Endothelial cell of umbilical vein (primary cell): ENCODE data around the gene AFTPH. TPM values are rescaled to one million over a fixed set of nuclear protein-coding genes. Genes with fewer than 3 reads are reported as not detected.

Experiments used
- BruUV-seq: library from RNA; stranded (reverse); fragments of 400-500 nt; replicated peaks from 2 replicates; lab custom pipeline; 2021; lab: Mats Ljungman, UMichigan
- CTCF ChIA-PET: fragments of 300-600, 350-600 bp; sonication (Branson Sonifier 250); formaldehyde crosslinking; loops from one replicate; lab custom pipeline; 2021; ENCODE audit warnings: antibody characterized with exemption, inconsistent platforms; lab: Charles Lee
- POLR2A ChIA-PET: fragments of 300-600, 350-600 bp; sonication (Branson Sonifier 250); formaldehyde crosslinking; loops from one replicate; lab custom pipeline; 2021; ENCODE audit warnings: antibody characterized with exemption, inconsistent platforms; lab: Charles Lee
- DNase-seq: peaks from one replicate; pipeline ENCODE4 v3.0.0-alpha.2; 2011; ENCODE audit warnings: low read depth, low spot score
- FAIRE-seq: peaks from 2 replicates; lab custom pipeline; 2011; peaks lifted over from hg19 to GRCh38; lab: Jason Lieb, UNC
- H2AFZ ChIP-seq: 2 replicates; pipeline ENCODE4 v1.6.0; 2012; ENCODE audit warnings: low read depth, low read length, control low read depth, inconsistent platforms
- H3K27ac ChIP-seq: 2 replicates; pipeline ENCODE4 v1.5.1; 2011; ENCODE audit warnings: low read depth, mild to moderate bottlenecking, control low read depth, low read length, moderate library complexity; ENCODE audit not compliant: insufficient read depth
- H3K27me3 ChIP-seq, 2 experiments: 2 replicates each; pipeline versions ENCODE4 v1.6.0 to v1.6.1; 2011; ENCODE audit warnings: low read length in 2 of 2, mixed read lengths in 1 of 2; ENCODE audit not compliant: control insufficient read depth in 2 of 2, insufficient read depth in 2 of 2
- H3K36me3 ChIP-seq, 2 experiments: 2 replicates in 1 of 2; 3 replicates in 1 of 2; pipeline ENCODE4 v1.5.1; 2011; ENCODE audit warnings: low read length in 2 of 2, mild to moderate bottlenecking in 1 of 2, moderate library complexity in 1 of 2; ENCODE audit not compliant: control insufficient read depth in 2 of 2, insufficient read depth in 2 of 2; ENCODE audit errors: extremely low read depth in 1 of 2
- H3K4me1 ChIP-seq: 3 replicates; pipeline ENCODE4 v1.5.1; 2011; ENCODE audit warnings: mild to moderate bottlenecking, low read length; ENCODE audit not compliant: control insufficient read depth, insufficient read depth; ENCODE audit errors: extremely low read depth
- H3K4me2 ChIP-seq: 2 replicates; pipeline ENCODE4 v1.6.1; 2011; ENCODE audit warnings: low read length, control low read depth, mixed read lengths; ENCODE audit not compliant: insufficient read depth
- H3K4me3 ChIP-seq, 3 experiments: fragments of 200-600 bp in 1 of 3; sonication (generic), shearing (Covaris generic) in 1 of 3; replicated peaks in 1 of 3; 2 replicates each; pipeline ENCODE4 v1.5.1; 2011 to 2016; ENCODE audit warnings: control low read depth in 3 of 3, low read length in 3 of 3, mild to moderate bottlenecking in 2 of 3, inconsistent platforms in 1 of 3, low read depth in 1 of 3, moderate library complexity in 1 of 3; ENCODE audit not compliant: insufficient read depth in 1 of 3
- H3K79me2 ChIP-seq: 2 replicates; pipeline ENCODE4 v1.6.0; 2012; ENCODE audit warnings: low read length, inconsistent platforms; ENCODE audit not compliant: control insufficient read depth, insufficient read depth
- H3K9ac ChIP-seq: replicated peaks from 2 replicates; pipeline ENCODE3; 2011; ENCODE audit warnings: low read length, control low read depth; ENCODE audit not compliant: insufficient read depth; ENCODE audit errors: extremely low read depth
- H3K9me1 ChIP-seq: replicated peaks from 3 replicates; pipeline ENCODE4 v1.6.0; 2011; ENCODE audit warnings: mild to moderate bottlenecking, low read length; ENCODE audit not compliant: control insufficient read depth, insufficient read depth; ENCODE audit errors: extremely low read depth
- H3K9me3 ChIP-seq: replicated peaks from 2 replicates; pipeline ENCODE4 v1.5.1; 2012; ENCODE audit warnings: low read length, inconsistent platforms; ENCODE audit not compliant: control insufficient read depth, insufficient read depth
- H4K20me1 ChIP-seq: replicated peaks from 2 replicates; pipeline ENCODE3; 2011; ENCODE audit warnings: mild to moderate bottlenecking, low read length; ENCODE audit not compliant: control insufficient read depth, insufficient read depth; ENCODE audit errors: extremely low read depth
- EZH2 ChIP-seq: IDR thresholded peaks from 2 replicates; pipeline ENCODE4 v1.6.1; 2012; ENCODE audit warnings: borderline replicate concordance, low read depth, mild to moderate bottlenecking, moderate library complexity, low read length, inconsistent platforms; ENCODE audit not compliant: severe bottlenecking
- FOS ChIP-seq: IDR thresholded peaks from 2 replicates; pipeline ENCODE4 v1.6.1; 2011; ENCODE audit warnings: mild to moderate bottlenecking, low read length, moderate library complexity, borderline replicate concordance; ENCODE audit not compliant: insufficient read depth
- GATA2 ChIP-seq: IDR thresholded peaks from 2 replicates; pipeline ENCODE4 v1.7.0; 2011; ENCODE audit warnings: low read depth, mild to moderate bottlenecking, moderate library complexity, mixed read lengths, low read length; ENCODE audit not compliant: insufficient read length, insufficient read depth
- JUN ChIP-seq: IDR thresholded peaks from 2 replicates; pipeline ENCODE4 v1.6.1; 2011; ENCODE audit warnings: borderline replicate concordance, low read depth; ENCODE audit not compliant: insufficient read length, insufficient read depth
- MYC ChIP-seq: IDR thresholded peaks from one replicate; pipeline ENCODE4 v1.6.1; 2011; ENCODE audit warnings: mild to moderate bottlenecking, low read depth, low read length
- POLR2A ChIP-seq: IDR thresholded peaks from 2 replicates; pipeline ENCODE4 v1.6.1; 2012; ENCODE audit warnings: low read depth, mild to moderate bottlenecking, control low read depth, low read length
- POLR2AphosphoS5 ChIP-seq: IDR thresholded peaks from 2 replicates; pipeline ENCODE4 v1.6.1; 2012; ENCODE audit warnings: low read depth, mild to moderate bottlenecking, control low read depth, low read length, moderate library complexity; ENCODE audit not compliant: insufficient read depth
- dilution Hi-C: fragments of 300-500 bp; cut with MboI; formaldehyde crosslinking; loops from one replicate; pipeline ENCODE4 v1.15.0; 2019; ENCODE audit warnings: low sequenced_read_pairs; ENCODE audit not compliant: extremely low pct_ligation_motif_present
- intact Hi-C: fragments of 100-400 bp; cut with micrococcal nuclease; formaldehyde crosslinking; loops from one replicate; pipeline ENCODE4 v1.10.0; 2022
- polyA plus RNA-seq, 4 experiments: library from polyadenylated mRNA; depleted of rRNA in 3 of 4; stranded (reverse) in 3 of 4; unstranded in 1 of 4; fragments of >200 nt; gene quantifications; 2 replicates each; pipeline versions ENCODE4 v1.2.1 to v1.2.3, GENCODE V29; 2011 to 2012; ENCODE audit warnings: missing spikeins in 1 of 4
- total RNA-seq: library from RNA; stranded (reverse); gene quantifications from 2 replicates; pipeline ENCODE4 v1.2.3, GENCODE V29; 2021
- TF ChIP-seq, protein P1 (sequence below), 2 donors: IDR thresholded peaks; 1 replicate in 1 of 2; 2 replicates in 1 of 2; pipeline ENCODE4 v1.5.1; 2011; ENCODE audit warnings: low read length in 2 of 2, mild to moderate bottlenecking in 2 of 2, moderate library complexity in 2 of 2, control low read depth in 1 of 2, inconsistent platforms in 1 of 2, low read depth in 1 of 2; ENCODE audit not compliant: insufficient read depth in 1 of 2; ENCODE audit errors: extremely low read depth in 1 of 2

The AFTPH gene
- total and polyA plus RNA-seq, 2 donors (not counting 3 experiments of a cell fraction or from before 2014, with no cell fraction given) = 6.9 to 15.3 TPM

DNA sequence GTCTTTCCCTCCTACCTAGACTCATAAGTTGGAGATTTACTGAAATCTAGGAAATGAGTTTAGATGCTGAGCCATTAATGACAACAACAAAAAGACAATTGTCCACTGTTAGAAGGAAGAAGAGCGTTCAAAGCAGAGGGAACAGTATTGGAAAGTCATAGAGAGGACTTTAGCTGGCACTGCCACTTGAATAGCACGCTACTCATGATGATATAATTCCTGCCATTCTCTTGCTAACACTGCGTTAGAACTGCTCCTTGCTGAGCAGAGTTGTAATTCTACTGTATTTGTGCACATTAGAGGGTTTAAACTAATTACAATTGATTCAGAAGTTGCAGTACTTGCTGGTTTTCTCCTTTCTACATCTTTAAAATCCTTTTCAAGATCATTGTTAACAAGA is 9.0 kb upstream of the AFTPH start:
- H3K4me3 ChIP-seq = no peak overlapping the region
- H3K36me3 ChIP-seq = no peaks in the 10 kb centered on the region
- BruUV-seq = no TSS peak
- no peak for DNase-seq
- no peaks in the 10 kb centered on the region for H3K4me1 ChIP-seq
- H3K9me3 ChIP-seq = no peaks in the 10 kb centered on the region
- intact Hi-C loops (no loop called here), dilution Hi-C loops (no loop called here)
- H4K20me1 ChIP-seq = no peaks in the 10 kb centered on the region
- no peak overlapping the region for H3K27ac ChIP-seq
- H3K9me1 ChIP-seq = no peaks in the 10 kb centered on the region
- no peak overlapping the region for H2AFZ ChIP-seq
- no peaks in the 10 kb centered on the region for H3K79me2 ChIP-seq
- ChIA-PET CTCF (interaction anchor here (0.7 to 2.4 kb wide), 3 partner anchors 9 to 374 kb away, joined by 3 to 18 read pairs (median 9); partner anchors contain the start of gene AFTPH), POLR2A (no interaction called here)
- H3K27me3 ChIP-seq = peaks cover 35 to 44% of the 10 kb centered on the region in 2 experiments
- FAIRE-seq = no peak
- H3K4me2 ChIP-seq = no peak overlapping the region
- no peak for TF ChIP-seq MYC
- no peak for TF ChIP-seq GATA2
- TF ChIP-seq, protein P1, sequence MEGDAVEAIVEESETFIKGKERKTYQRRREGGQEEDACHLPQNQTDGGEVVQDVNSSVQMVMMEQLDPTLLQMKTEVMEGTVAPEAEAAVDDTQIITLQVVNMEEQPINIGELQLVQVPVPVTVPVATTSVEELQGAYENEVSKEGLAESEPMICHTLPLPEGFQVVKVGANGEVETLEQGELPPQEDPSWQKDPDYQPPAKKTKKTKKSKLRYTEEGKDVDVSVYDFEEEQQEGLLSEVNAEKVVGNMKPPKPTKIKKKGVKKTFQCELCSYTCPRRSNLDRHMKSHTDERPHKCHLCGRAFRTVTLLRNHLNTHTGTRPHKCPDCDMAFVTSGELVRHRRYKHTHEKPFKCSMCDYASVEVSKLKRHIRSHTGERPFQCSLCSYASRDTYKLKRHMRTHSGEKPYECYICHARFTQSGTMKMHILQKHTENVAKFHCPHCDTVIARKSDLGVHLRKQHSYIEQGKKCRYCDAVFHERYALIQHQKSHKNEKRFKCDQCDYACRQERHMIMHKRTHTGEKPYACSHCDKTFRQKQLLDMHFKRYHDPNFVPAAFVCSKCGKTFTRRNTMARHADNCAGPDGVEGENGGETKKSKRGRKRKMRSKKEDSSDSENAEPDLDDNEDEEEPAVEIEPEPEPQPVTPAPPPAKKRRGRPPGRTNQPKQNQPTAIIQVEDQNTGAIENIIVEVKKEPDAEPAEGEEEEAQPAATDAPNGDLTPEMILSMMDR (IDR thresholded peaks at IDR 0.05; ENCODE audit: extremely low read depth in 1 of 2, insufficient read depth in 1 of 2, low read depth in 1 of 2, low read length in 2 of 2) = no peak
- TF ChIP-seq POLR2A = no peak
- no peak for TF ChIP-seq FOS
- no peak for TF ChIP-seq EZH2
- TF ChIP-seq JUN = no peak
- no peak for TF ChIP-seq POLR2AphosphoS5
- H3K9ac ChIP-seq = no peak overlapping the region
